Epithelial cell of proximal tubule (primary cell): ENCODE measurements around the gene CIITA. TPM values are rescaled to one million over a fixed set of nuclear protein-coding genes. Genes with fewer than 3 reads are reported as not detected.

Source experiments
- DNase-seq: peaks from one replicate; pipeline ENCODE4 v3.0.0-alpha.2; 2011; ENCODE audit warnings: low read depth
- H3K4me3 ChIP-seq: 2 replicates; pipeline ENCODE4 v1.5.1; 2011; ENCODE audit warnings: low read depth, mild to moderate bottlenecking, low read length
- total RNA-seq: library from RNA; depleted of rRNA; stranded (reverse); fragments of >200 nt; gene quantifications from 2 replicates; pipeline ENCODE4 v1.2.3, GENCODE V29; 2015
- TF ChIP-seq, protein P1 (sequence below): conservative IDR thresholded peaks from 2 replicates; pipeline ENCODE4 v1.5.1; 2012; ENCODE audit warnings: low read depth, mild to moderate bottlenecking, low read length

CIITA gene
- total RNA-seq, 1 donor from 2014 or later, result not detected

DNA sequence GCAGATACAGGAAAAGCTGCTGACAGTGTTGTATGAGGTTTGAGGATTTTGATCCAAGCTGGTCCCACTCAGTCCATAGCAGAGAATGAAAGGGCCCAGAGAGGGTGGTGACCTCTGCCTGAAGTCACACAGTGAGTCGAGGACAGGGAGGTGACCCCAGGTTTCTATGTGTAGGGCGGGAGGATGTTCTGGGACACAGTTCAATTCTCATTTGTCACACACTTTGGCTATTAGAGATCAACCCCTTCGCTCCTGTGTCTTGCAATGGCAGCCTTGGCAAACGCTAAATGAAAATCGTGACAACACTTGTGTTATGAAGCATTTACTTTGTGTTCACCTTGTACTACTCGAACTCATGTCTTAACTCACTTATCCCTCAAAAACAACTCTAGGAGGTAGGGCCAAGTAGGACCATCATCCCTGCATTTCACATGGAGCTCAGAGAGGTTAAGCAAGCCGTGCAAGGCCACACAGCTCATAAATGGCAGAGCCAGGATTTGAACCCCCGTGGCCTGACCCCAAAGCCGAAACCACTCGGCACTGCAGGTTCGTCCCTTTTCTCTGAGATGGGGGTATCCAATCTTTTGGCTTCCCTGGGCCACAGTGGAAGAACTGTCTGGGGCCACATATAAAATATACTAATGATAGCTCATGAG lies 55.1 kb downstream of the CIITA start:
- H3K4me3 ChIP-seq, result no peak overlapping the region
- no peak for DNase-seq
- TF ChIP-seq, protein P1, sequence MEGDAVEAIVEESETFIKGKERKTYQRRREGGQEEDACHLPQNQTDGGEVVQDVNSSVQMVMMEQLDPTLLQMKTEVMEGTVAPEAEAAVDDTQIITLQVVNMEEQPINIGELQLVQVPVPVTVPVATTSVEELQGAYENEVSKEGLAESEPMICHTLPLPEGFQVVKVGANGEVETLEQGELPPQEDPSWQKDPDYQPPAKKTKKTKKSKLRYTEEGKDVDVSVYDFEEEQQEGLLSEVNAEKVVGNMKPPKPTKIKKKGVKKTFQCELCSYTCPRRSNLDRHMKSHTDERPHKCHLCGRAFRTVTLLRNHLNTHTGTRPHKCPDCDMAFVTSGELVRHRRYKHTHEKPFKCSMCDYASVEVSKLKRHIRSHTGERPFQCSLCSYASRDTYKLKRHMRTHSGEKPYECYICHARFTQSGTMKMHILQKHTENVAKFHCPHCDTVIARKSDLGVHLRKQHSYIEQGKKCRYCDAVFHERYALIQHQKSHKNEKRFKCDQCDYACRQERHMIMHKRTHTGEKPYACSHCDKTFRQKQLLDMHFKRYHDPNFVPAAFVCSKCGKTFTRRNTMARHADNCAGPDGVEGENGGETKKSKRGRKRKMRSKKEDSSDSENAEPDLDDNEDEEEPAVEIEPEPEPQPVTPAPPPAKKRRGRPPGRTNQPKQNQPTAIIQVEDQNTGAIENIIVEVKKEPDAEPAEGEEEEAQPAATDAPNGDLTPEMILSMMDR, result no peak

DNA sequence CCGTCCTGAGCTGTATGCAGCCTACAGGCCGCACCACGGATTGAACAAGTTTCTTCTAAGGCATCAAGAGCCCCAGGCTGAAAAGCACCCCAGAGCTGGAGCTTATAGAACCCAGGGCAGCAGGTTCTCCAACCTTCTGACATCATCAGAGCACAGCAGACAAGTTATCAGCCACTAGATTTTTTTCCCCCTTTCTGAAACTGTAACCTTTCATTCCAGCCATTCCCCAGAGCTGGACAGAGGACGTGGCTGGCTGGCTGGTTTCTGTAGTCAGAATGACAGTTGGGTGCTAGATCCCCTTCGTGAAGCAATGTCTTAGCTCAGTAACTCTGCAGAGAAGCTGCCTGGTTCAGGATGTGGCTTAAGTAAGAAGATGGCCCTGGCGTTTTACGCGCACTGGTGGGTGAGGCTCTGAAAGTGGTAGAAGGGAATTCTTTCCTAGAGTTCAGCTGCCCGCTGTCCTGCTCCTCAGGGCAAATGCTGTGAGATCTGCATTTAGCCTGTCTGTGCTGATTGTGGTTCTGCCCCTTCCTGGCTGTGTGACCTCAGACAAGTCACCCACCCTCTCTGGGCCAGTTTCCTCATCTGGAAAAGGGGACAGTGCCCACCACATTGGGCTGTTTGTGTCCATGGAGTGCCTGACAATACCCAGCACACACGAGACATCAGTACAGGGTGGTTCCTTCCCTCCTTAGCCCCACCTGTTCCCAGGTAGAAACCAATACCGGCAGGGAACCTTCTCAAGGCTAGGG lies 56.1 kb downstream of the CIITA start:
- no peak for DNase-seq
- no peak overlapping the region for H3K4me3 ChIP-seq
- TF ChIP-seq, protein P1, result no peak

DNA sequence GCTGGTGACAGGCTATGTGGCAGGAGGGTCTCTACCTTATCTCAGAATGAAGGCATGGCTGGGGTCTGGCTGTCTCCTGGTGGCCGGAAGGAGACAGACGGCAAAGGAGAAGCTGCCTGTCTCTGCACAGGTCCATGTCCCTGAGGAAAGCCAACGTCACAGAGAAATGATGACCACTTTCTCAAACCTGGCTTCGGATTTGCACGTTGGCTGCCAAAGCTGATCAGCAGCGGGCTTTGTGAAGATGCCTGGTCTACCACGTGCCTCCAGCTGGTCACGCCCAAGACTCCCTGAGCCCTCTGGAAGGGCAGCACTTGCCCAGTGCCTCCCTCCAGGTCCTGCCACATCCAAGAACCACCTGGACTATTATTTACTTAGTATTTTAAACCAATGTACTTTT lies 56.9 kb downstream of the CIITA start:
- no peak overlapping the region for H3K4me3 ChIP-seq
- TF ChIP-seq, protein P1, result no peak
- no peak for DNase-seq

DNA sequence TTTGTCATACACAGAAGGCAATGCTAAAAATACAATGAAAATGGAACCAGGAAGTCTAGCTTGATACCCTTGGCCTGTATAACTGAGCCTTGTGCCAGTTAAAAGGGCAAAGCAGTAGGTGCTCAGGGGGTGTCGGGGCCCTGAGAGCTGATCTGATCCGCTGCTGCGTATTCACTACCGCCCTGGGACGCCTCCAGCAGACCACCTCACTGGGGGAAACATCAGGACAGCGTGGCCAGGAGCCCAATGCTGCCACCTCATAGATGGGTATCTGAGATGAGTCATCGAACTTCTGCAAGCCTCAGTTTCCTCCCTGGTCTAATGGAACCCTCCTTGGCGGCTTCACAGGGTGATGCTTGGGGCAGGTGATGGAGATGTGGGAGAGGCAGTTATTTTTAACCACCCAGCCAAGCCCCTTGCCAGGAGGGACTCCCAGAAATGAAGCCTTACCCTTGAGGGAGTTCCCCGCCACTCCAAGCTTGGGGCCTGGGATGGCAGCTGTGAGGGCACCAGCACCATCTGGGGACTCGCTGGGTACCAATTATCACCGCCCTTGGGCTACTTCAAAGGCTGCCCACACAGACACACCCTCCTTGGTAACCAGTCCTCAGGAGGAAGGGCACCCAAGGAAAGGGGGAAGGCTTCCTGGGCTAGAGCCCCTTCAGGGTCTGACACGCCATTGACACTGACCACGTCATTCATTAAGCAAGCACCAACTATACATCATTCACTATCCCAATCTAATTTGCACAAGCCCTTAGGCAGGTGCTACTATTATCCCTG lies 57.5 kb downstream of the CIITA start:
- no peak overlapping the region for H3K4me3 ChIP-seq
- TF ChIP-seq, protein P1, result no peak
- DNase-seq, result no peak

DNA sequence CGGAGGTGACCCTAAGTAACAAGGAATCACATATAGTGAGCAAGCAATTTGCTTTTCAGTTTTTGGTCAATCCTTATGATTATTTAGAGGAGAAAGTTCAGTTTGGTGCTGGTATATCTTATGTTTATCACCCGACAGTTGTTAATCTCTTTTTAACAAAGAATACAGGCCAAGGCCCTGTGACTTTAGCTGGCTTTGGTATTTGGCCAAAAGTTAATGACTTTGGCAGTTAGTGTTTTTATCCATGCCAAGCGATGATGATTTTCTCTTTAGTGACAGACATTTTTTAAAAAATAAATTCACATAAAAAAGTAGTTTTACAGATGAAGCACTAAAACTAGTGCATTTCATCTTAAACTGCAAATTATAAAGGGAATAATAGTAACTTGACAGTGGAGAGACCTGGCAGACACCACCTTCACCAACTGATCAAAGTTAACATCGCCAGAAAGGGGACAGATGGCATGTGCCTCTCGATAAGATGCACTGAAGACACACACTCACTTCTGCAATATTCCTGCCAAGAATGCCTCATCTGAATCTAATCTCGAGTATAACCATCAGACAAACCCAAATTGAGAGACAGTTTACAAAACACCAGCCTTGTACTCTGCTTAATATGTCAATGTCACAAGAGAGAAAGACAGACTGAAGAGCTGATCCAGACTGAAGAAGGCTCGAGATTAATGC lies 58.4 kb downstream of the CIITA start:
- H3K4me3 ChIP-seq, result no peak overlapping the region
- TF ChIP-seq, protein P1, result no peak
- DNase-seq, result no peak

DNA sequence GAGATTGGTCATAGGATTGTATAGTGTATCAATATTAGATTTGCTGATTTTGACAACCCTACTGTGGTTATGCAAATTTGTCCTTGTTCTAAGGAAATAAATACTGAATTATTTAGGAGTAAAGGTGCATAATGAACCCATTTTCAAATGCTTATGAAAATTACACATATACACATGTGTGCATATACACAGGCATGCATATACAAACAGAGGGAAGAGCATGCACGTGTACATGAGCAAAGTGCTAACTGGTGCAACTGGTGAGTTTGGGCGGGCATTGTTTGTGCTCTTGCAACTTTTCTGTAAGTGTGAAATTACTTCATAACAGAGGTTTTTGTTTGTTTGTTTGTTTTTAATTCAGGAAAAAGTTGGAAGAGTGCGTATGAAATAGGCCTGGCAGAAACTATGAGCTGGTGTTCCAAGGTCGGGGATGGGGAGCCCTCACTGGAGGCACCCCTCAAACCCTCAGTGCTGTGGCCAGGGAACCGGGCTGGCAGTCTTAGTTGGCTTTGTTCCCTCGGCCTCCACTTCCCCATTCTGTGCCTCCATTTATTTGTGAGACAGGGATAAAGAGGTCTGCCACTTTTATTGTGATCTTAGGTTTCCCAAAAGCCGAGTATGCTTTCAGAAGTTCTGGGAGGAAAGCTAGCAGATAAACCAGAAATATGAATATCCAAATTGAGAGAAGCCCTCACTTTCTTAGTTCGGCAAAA lies 59.4 kb downstream of the CIITA start:
- DNase-seq, result no peak
- H3K4me3 ChIP-seq, result no peak overlapping the region
- TF ChIP-seq, protein P1, result no peak
